Erythroblast (primary cell): Measurements from ENCODE around the gene ACRBP.

Experiments used
- GATA1 ChIP-seq: IDR thresholded peaks from 2 replicates; pipeline ENCODE4 v1.6.1; 2011; ENCODE audit warnings: low read depth, mild to moderate bottlenecking, control low read depth, low read length, moderate library complexity
- POLR2A ChIP-seq: IDR thresholded peaks from 2 replicates; pipeline ENCODE4 v1.6.1; 2011; ENCODE audit warnings: mild to moderate bottlenecking, low read length

GRCh38 chr12:6613776-6614512 lies 33.3 kb downstream of the ACRBP start:
- TF ChIP-seq POLR2A, result no peak
- TF ChIP-seq GATA1, result no peak
